NK-92 (cell line): ENCODE results near the gene PABPN1L.

ENCODE experiments used
- DNase-seq: peaks from one replicate; lab custom pipeline; 2025; ENCODE audit not compliant: unreplicated experiment; lab: John Stamatoyannopoulos, UW

The PABPN1L gene

DNA sequence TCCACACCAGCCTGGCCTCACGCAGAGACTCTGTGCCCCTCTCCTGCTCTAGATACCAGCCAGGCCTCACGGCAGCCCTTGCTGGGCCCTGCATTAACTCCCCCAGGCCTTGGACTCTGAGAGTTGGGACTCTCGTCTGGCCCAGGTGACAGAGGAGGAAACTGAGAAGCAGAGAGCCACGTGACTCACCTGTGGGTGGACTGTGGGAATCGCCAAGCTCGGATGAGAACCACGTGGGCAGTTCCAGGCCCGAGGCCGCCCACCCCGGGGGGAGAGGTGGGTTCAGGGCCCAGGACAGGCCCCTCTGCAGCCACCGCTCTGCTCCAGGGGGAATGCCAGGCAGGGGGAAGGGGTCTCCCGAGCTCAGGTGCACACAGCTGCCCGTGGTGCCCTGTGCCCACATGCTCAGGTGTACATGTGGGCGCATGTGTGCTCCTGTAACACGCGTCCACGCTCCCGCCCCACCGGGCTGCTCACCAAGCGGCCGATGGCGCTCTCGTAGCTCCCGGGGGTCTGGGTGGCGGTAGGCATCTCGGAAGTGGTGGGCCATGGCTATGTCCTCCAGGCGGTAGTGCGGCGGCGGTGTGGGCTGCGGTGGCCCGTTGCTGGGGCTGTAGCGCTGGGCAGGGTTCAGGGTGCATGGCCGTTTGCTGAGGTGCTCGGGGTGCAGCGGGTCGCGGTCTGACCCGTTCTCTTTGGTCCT lies 18.3 kb upstream of the PABPN1L start:
- no peak for DNase-seq

- no peak for DNase-seq
Observed at GRCh38 chr16:88883946-88884345, 17.5 kb upstream of the PABPN1L start.

- no peak for DNase-seq
Observed at GRCh38 chr16:88883117-88883895, 16.8 kb upstream of the PABPN1L start.

GRCh38 chr16:88882358-88883030 lies 16.0 kb upstream of the PABPN1L start:
- DNase-seq, result no peak

DNA sequence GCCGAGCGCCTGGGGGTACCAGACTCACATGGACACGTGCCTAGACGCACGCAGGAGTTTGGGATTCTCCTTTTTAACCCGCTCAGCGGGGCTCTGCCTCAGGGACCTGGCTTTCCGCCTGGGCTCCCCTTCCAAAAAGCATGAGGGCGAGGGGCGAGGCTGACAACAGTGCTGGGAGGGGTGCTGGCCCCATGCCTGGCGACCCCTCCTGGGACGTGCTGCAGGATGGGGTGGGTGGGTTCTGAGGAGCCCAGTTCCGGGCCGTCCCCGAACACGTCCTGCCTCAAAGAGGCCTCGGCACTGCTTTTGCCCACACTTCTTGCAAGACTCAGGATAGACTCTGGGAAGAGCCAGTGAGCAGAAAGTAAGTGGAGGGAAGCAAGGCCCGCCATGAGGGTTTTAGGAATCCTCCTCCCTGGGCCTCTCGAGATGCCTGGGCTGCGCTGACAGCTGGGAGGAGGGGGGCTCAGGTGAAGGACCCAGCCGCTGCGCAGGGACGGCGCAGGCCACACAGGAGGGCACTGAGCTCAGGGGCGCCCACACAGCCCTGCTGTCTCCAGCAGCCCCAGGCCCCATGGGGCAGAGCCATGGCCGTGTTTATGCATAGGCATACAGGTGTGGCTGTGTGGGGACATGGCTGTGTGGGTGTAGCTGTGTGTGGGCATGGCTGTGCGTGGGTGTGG lies 15.4 kb upstream of the PABPN1L start:
- no peak for DNase-seq

GRCh38 chr16:88881007-88881615 lies 14.7 kb upstream of the PABPN1L start:
- no peak for DNase-seq

- DNase-seq, result no peak
Observed at GRCh38 chr16:88880226-88881006, 14.0 kb upstream of the PABPN1L start.

DNA sequence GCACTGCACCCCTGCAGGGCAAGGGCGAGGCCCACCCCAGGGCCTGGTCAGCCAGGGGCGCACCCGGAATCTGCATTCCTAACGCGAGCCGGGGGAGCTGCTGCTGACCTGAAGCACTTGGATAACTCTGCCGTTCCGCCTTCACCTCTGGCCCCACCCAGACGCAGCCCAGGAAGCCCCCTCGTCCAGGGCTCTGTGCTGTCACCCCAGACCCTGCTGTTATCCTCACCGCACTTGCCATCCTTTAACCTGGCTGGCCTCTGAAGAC lies 13.3 kb upstream of the PABPN1L start:
- no peak for DNase-seq

GRCh38 chr16:88878967-88879787 lies 12.7 kb upstream of the PABPN1L start:
- DNase-seq, result no peak

GRCh38 chr16:88878356-88878755 lies 11.9 kb upstream of the PABPN1L start:
- no peak for DNase-seq

- DNase-seq, result no peak
Observed at GRCh38 chr16:88877564-88878289, 11.3 kb upstream of the PABPN1L start.

GRCh38 chr16:88876942-88877526 lies 10.6 kb upstream of the PABPN1L start:
- no peak for DNase-seq

DNA sequence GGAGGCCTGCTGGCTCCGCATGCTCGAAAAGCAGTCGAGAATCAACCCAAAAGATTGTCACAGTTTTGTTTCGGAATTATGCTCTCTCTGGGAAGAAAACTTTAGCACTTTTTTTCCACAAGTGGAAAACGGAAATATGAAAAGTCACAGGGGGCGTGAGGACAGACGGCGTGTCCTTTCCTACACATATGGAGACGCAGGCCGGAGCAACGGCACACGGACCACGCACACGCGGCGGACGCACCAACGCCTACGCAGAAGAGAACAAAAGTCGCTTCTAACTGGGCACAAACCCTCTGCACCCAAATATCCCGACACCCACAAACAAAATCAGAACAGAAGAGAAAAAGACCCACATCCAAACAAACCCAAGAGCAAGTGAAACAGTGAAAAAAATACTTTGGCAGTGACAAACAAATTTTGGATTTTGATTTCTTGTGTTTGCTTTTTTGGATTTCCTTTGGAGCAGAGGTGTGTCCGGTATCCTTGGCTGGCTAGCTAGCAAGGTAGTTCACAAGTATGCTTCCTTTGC lies 9.3 kb upstream of the PABPN1L start:
- no peak for DNase-seq

DNA sequence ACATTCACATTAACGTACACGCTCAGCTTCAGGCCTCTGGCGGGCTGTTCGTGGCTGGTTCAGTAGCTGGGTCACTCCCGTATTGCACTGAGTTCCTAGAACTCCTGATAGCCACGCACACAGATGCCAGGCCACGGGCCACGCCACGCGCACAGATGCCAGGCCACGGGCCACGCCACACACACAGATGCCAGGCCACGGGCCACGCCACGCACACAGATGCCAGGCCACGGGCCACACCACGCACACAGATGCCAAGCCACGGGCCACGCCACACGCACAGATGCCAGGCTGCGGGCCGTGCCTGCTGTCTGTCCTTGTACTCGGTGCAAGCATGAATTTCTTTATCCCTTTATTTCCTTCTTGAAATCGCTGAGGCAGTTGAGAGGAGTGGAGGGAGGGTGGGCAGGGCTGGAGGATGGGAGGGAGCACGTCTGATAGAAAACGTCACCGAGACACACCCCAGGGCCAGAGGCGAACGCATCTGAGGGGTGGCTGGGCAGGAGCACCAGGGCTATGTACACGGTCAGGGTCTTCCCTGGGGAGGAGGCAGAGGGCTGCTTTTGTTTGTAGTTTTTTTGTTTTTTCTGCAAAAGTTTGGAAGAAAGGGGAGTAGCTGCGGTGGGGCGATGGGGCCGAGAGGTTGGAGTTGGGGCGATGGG lies 8.6 kb upstream of the PABPN1L start:
- DNase-seq, result no peak

DNA sequence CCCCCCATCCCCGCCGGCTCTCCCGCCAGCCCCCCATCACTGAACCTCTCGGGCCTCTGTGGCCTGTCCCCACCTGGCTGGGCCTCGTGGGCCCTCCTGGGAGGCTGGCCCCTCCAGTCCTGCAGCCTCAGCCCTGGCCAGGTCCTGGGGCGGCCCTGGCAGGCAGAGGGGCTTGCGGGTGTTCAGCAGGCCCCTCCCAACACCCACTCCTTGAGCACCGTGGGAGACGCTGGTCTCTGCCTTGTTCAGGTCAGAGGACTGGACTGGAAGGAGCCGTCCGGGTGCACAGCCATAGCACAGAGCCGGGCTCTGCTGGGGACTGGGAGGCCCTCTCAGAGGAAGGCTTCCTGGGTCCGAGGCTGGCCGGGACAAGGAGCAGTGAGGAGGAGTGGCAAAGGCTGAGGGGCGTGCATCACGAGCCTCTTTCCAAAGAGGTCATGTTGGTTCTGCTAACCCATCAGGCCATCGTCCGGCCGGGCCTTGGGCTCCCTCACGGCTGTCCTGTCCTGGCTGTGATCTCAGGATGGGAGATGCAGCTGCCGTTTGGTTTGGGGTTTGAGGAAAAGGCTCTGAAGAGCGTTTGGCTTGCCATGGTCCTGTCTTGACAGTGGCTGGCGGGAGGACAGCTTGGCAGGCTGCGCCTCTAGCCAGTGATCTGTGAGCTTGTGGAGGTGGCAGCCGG lies 6.3 kb upstream of the PABPN1L start:
- no peak for DNase-seq

DNA sequence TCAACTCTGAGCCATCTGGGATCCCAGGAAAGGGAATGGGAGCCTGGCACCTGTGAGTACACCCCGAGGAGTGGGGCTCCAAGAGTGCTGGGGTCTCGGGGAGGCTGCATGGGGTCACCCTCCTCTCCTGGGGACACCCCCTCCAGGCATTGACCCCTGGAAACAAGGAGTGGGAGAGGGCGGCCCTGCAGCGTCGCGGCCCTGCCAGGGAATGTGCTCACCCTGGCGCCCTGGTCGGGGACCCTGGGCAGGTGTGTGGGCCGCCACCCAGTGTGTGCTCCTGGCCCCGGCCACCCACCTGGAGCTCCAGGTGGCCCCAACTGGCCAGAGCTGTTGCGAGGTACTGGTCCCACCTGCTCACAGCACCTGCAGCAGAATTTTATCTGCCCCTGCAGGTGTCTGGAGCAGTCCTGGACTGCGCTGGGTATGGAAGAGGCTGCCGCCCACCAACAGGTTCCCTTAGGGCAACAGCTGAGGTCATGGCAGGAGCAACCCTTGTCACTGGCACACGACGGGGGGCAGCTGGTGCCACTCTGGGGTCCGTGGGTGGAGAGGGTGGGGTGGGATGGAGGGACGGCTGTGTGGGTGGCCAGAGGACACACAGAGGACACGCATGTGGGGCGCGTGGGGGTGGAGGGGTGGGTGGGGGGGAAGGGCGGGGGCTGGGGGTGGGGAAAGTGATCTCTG lies 5.4 kb upstream of the PABPN1L start:
- DNase-seq, result no peak

GRCh38 chr16:88871349-88871702 lies 4.9 kb upstream of the PABPN1L start:
- no peak for DNase-seq
